Uterus (tissue), 2 donors: ENCODE measurements around the gene LRR1.

Source experiments
- POLR2A ChIP-seq, 2 donors: fragments of 450-650 bp; IDR thresholded peaks; one replicate each; pipeline ENCODE4 v1.6.1; 2016; ENCODE audit warnings: antibody characterized with exemption in 2 of 2, mild to moderate bottlenecking in 1 of 2, moderate library complexity in 1 of 2
- TF ChIP-seq, protein P1 (sequence below), 4 experiments: fragments of 200-600 bp in 2 of 4; fragments of 450-650 bp in 2 of 4; sonication (generic) in 2 of 4; IDR thresholded peaks; one replicate each; pipeline ENCODE4 v1.5.1; 2016 to 2019; ENCODE audit warnings: antibody characterized with exemption in 4 of 4, mild to moderate bottlenecking in 2 of 4, moderate library complexity in 1 of 4

GRCh38 chr14:49659526-49660455 is 61.1 kb downstream of the LRR1 start:
- TF ChIP-seq, protein P1, sequence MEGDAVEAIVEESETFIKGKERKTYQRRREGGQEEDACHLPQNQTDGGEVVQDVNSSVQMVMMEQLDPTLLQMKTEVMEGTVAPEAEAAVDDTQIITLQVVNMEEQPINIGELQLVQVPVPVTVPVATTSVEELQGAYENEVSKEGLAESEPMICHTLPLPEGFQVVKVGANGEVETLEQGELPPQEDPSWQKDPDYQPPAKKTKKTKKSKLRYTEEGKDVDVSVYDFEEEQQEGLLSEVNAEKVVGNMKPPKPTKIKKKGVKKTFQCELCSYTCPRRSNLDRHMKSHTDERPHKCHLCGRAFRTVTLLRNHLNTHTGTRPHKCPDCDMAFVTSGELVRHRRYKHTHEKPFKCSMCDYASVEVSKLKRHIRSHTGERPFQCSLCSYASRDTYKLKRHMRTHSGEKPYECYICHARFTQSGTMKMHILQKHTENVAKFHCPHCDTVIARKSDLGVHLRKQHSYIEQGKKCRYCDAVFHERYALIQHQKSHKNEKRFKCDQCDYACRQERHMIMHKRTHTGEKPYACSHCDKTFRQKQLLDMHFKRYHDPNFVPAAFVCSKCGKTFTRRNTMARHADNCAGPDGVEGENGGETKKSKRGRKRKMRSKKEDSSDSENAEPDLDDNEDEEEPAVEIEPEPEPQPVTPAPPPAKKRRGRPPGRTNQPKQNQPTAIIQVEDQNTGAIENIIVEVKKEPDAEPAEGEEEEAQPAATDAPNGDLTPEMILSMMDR (IDR thresholded peaks at IDR 0.05), result no peak
- TF ChIP-seq POLR2A (IDR thresholded peaks at IDR 0.05), result no peak
